IMR-90 (cell line): ENCODE results near the gene SF3A1.

ENCODE experiments used
- BHLHE40 ChIP-seq: fragments of 150-350 bp; IDR thresholded peaks from 2 replicates; pipeline ENCODE4 v1.6.1; 2016; ENCODE audit warnings: mild to moderate bottlenecking, low read depth, low read length
- MXI1 ChIP-seq: IDR thresholded peaks from 2 replicates; pipeline ENCODE4 v1.6.1; 2012; ENCODE audit warnings: low read depth, mild to moderate bottlenecking, low read length, moderate library complexity, borderline replicate concordance
- RFX5 ChIP-seq: IDR thresholded peaks from 2 replicates; pipeline ENCODE4 v1.8.0; 2012; ENCODE audit warnings: low read depth, mild to moderate bottlenecking, low read length, moderate library complexity
- TF ChIP-seq, protein P1 (sequence below): conservative IDR thresholded peaks from 2 replicates; pipeline ENCODE4 v1.5.1; 2012; ENCODE audit warnings: mild to moderate bottlenecking, low read depth, low read length, improper control_type of control experiment
- TF ChIP-seq, protein P2 (sequence below): fragments of 150-350 bp; IDR thresholded peaks from 2 replicates; pipeline ENCODE4 v1.6.1; 2017; ENCODE audit warnings: mild to moderate bottlenecking, antibody characterized with exemption, low read length, low read depth

DNA sequence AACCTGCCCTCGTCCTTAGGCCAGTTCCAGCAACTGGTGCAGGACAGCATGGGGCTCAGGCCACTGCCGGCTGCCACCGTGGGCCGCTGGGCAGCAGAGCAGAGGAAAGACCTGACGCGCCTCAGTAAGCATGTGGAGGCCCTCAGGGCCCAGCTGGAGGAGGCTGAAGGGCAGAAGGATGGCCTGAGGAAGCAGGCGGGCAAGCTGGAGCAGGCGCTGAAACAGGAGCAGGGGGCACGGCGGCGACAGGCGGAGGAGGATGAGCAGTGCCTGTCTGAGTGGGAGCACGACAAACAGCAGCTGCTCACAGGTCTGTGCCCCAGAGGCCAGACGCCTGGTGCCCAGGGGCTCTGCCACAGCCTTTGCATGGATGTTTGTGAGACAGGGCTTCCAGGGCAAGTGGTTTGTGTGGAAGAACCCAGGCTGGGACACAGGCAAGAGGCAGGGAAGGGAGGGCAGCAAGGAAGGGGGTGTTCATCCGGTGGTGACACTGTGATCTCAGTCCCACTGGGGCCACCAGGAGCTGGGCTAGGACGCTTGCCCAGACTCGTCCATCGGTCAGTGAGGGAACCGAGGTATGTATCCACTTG, 14.0 kb upstream of the SF3A1 start:
- TF ChIP-seq, protein P1, sequence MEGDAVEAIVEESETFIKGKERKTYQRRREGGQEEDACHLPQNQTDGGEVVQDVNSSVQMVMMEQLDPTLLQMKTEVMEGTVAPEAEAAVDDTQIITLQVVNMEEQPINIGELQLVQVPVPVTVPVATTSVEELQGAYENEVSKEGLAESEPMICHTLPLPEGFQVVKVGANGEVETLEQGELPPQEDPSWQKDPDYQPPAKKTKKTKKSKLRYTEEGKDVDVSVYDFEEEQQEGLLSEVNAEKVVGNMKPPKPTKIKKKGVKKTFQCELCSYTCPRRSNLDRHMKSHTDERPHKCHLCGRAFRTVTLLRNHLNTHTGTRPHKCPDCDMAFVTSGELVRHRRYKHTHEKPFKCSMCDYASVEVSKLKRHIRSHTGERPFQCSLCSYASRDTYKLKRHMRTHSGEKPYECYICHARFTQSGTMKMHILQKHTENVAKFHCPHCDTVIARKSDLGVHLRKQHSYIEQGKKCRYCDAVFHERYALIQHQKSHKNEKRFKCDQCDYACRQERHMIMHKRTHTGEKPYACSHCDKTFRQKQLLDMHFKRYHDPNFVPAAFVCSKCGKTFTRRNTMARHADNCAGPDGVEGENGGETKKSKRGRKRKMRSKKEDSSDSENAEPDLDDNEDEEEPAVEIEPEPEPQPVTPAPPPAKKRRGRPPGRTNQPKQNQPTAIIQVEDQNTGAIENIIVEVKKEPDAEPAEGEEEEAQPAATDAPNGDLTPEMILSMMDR, result no peak
- TF ChIP-seq BHLHE40 (no peak), MXI1 (no peak), RFX5 (no peak)
- TF ChIP-seq, protein P2, sequence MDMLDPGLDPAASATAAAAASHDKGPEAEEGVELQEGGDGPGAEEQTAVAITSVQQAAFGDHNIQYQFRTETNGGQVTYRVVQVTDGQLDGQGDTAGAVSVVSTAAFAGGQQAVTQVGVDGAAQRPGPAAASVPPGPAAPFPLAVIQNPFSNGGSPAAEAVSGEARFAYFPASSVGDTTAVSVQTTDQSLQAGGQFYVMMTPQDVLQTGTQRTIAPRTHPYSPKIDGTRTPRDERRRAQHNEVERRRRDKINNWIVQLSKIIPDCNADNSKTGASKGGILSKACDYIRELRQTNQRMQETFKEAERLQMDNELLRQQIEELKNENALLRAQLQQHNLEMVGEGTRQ, result no peak
